Epithelial cell of proximal tubule (primary cell): ENCODE data around the gene POLR3H. TPM values are rescaled to one million over a fixed set of nuclear protein-coding genes. Genes with fewer than 3 reads are reported as not detected.

Experiments
- DNase-seq: peaks from one replicate; pipeline ENCODE4 v3.0.0-alpha.2; 2011; ENCODE audit warnings: low read depth
- H3K4me3 ChIP-seq: 2 replicates; pipeline ENCODE4 v1.5.1; 2011; ENCODE audit warnings: low read depth, mild to moderate bottlenecking, low read length
- total RNA-seq: library from RNA; depleted of rRNA; stranded (reverse); fragments of >200 nt; gene quantifications from 2 replicates; pipeline ENCODE4 v1.2.3, GENCODE V29; 2015
- TF ChIP-seq, protein P1 (sequence below): conservative IDR thresholded peaks from 2 replicates; pipeline ENCODE4 v1.5.1; 2012; ENCODE audit warnings: low read depth, mild to moderate bottlenecking, low read length

The POLR3H gene
- total RNA-seq, 1 donor from 2014 or later, result 9.5 TPM

DNA sequence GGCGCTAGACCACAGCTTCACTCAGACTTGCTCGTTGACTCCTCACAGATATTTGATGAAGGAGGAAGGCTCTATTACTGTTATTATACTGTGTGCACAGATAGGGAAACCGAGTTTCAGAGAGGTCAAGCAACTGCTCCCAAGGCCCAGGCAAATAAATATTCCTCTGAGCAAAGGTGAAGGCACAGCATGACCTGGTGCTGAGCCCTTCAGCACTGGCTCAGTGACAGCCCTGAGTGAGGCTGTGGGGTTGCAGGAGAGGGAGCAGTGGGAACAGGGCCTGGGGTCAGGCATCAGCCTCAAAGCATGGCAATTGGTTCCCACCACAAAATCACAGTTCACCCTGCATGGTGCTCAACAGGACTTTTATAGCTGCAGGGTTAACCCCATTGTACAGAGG is 7.1 kb downstream of the POLR3H start:
- TF ChIP-seq, protein P1, sequence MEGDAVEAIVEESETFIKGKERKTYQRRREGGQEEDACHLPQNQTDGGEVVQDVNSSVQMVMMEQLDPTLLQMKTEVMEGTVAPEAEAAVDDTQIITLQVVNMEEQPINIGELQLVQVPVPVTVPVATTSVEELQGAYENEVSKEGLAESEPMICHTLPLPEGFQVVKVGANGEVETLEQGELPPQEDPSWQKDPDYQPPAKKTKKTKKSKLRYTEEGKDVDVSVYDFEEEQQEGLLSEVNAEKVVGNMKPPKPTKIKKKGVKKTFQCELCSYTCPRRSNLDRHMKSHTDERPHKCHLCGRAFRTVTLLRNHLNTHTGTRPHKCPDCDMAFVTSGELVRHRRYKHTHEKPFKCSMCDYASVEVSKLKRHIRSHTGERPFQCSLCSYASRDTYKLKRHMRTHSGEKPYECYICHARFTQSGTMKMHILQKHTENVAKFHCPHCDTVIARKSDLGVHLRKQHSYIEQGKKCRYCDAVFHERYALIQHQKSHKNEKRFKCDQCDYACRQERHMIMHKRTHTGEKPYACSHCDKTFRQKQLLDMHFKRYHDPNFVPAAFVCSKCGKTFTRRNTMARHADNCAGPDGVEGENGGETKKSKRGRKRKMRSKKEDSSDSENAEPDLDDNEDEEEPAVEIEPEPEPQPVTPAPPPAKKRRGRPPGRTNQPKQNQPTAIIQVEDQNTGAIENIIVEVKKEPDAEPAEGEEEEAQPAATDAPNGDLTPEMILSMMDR, result no peak
- H3K4me3 ChIP-seq, result no peak overlapping the region
- no peak for DNase-seq

DNA sequence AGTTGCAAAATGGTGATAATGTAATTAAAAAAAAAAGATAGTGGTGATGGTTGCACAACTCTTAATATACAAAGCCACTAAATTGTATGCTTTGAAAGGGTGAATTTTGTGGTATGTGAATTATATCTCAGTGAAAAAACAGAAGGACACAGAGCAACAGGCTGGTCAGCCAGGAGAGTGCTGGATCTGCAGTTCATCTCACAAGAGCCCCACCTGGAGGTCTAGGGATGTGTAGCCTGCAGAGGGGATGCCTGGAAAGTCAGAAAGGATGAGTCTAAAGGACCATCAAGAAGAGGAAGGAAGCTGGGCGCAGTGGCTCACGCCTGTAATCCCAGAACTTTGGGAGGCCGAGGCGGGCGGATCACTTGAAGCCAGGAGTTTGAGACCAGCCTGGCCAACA is 9.0 kb downstream of the POLR3H start:
- H3K4me3 ChIP-seq, result no peak overlapping the region
- TF ChIP-seq, protein P1, result peak; percentile 49
- no peak for DNase-seq

DNA sequence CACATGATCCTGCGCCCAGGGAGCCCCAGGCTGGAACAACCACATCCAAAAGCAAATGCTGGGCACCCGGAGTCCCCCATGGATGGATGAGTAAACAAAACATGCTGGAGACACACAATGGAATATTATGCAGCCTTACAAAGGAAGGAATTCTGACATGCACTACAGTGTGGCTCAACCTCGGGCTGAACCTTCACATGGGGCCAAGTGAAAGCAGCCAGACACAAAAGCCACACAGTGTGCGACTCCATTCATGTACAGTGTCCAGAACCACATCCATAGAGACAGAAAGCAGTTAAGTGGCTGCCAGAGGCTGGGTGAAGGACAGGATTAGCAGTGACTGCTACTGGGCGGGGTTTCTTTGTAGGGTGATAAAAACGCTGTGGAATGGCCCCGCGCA is 10.1 kb downstream of the POLR3H start:
- TF ChIP-seq, protein P1, result no peak
- DNase-seq, result no peak
- no peak overlapping the region for H3K4me3 ChIP-seq

DNA sequence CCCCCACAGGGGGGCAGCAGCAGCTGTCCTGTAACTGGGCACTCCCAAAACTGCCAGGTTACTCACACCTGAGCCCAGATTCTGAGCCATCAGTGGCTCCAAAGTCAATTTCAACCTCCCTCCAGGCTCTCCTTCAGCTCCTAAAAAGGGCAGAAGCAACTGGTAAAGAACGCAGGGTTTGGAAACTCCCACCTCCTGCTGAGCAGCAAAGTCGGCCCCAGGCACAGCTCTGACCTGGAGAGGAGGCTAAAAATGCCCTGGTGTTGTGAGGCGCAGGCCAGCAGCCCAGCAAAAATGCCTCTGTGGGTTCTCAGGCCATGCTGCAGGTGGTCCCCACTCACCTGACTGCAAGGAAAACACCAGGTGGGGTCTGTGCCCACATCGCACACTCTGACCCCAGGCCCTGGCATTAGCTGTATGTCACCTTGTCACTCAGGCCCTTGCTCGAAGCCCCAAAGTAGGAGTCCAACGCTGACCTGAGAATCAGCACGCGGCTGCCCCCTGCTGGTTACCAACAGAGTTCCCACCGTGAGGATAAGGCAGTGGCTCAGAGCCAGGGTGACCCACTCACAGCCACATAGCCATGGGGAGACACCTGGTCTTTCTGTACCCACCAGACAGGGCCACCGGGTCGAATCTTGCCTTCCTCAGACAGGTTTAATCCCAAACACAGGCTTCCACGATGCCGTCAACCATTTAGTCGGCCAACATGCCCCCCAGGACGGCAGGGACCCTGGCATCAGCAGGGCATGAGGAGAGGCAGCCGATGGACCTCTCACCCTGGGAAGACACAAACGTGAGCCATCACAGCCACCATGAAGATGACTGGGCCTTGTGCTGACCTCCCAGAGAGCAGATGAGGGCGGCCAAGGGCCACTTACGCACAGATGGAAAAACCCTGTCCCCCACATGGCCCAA is 11.1 kb downstream of the POLR3H start:
- no peak overlapping the region for H3K4me3 ChIP-seq
- DNase-seq, result no peak
- TF ChIP-seq, protein P1, result peak; percentile 83

DNA sequence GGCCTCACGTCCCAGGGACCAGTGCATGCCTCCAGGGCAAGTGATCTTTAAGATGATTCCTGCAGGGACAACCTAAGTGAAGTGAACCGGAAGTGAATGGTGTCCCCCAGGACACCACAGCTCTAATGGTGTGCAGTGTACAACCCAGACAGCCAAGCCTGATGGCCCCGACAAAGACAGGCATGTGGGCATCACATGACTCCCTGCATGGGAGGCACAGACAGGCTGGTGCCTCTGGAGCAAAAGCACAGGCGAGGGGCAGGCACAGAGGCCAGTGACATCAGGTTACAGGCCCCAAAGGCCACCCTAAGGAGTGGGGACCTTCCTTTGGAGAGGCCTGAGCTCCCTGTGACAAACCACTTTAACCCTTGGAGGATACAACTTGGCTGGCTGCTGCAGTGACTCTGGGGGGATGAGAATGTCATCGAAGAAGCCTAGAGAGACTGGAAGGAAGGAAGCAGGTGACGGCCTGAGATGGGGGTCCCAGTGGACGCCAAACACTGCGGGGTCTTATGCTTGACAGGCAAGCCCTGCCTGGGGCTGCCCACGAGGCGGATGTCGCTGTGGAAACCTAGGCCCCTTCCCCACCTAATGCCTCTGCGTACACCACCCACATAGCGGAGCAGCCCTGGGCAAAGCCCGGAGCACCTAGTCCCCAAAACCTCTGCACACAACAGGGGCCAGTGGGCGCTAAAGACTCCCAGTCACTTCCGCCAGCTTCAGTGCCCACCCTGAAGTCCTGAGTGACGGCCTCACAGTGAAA is 12.4 kb downstream of the POLR3H start:
- no peak for DNase-seq
- H3K4me3 ChIP-seq, result no peak overlapping the region
- TF ChIP-seq, protein P1, result no peak

DNA sequence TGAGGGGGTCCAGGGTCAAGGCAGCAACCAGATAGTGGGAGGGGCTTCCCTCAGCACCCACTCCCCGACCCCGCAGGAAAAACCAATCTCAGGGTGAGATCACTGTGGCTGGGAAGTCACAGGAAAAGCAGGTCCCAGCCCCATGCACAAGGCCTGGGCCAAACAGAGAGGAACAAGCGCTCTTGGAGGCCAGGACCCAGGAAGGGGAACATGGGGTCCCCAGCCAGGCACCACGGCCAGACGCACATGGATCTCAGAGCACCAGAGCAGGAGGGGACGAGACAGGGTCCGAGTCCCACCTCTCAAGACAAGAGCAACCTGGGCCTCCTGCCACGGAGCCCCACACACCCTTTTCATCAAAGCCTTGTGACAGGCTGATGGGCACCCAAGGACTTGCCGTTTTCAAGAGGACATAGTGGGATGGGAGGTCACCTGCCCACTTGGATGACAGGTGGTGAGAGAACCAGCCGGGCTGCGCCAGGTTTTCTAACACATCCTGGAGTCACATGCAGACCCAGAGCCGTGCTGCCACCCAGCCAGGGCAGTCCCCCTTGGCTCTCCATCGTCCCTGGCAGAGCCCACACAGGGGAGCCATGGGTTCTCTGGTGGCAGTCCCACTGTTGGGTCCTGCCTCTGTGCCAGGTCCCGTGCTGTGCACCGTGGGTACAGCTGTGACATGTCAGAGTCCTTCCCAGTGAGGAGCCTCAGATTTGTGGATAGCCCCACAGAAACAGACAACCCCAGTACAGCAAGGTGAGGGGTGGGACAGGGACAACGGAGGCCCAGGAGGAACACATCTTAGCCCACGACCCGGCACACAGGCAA is 13.2 kb downstream of the POLR3H start:
- no peak overlapping the region for H3K4me3 ChIP-seq
- TF ChIP-seq, protein P1, result no peak
- DNase-seq, result no peak
